WTC11 (cell line): ENCODE results near the gene PPFIBP1. TPM values are rescaled to one million over a fixed set of nuclear protein-coding genes. Genes with fewer than 3 reads are reported as not detected.

Experiments used
- ATAC-seq: fragments of 200-7000 bp; cut with Tn5 transposase; 2 replicates; pipeline ENCODE4 v1.10.0; 2021; ENCODE audit warnings: mild to moderate bottlenecking, moderate library complexity
- CTCF ChIA-PET: fragments of 300-600 bp; sonication (Branson Sonifier 250); formaldehyde crosslinking; loops from one replicate; lab custom pipeline; 2021; ENCODE audit warnings: antibody characterized with exemption; lab: Charles Lee
- POLR2A ChIA-PET: fragments of 350-600 bp; sonication (Branson Sonifier 250); formaldehyde crosslinking; loops from one replicate; lab custom pipeline; 2021; ENCODE audit warnings: antibody characterized with exemption; lab: Charles Lee
- DNase-seq: peaks from one replicate; pipeline ENCODE4 v3.0.0; 2021; ENCODE audit warnings: low spot score
- H3K27ac Mint-ChIP-seq: 2 replicates; pipeline ENCODE4 v1.8.0; 2021; ENCODE audit warnings: mixed read lengths
- H3K27me3 Mint-ChIP-seq: 2 replicates; pipeline ENCODE4 v1.8.0; 2021; ENCODE audit warnings: low read depth, mild to moderate bottlenecking, moderate library complexity, mixed read lengths
- H3K36me3 Mint-ChIP-seq: 2 replicates; pipeline ENCODE4 v1.8.0; 2021; ENCODE audit warnings: mixed read lengths
- H3K4me1 Mint-ChIP-seq: 2 replicates; pipeline ENCODE4 v1.8.0; 2022; ENCODE audit warnings: mixed read lengths
- H3K4me3 Mint-ChIP-seq: 2 replicates; pipeline ENCODE4 v1.8.0; 2021; ENCODE audit warnings: mild to moderate bottlenecking, moderate library complexity, mixed read lengths
- H3K9me3 Mint-ChIP-seq: 2 replicates; pipeline ENCODE4 v1.8.0; 2021; ENCODE audit warnings: mixed read lengths
- AFF4 ChIP-seq: sonication (generic); formaldehyde crosslinking; IDR thresholded peaks from 2 replicates; pipeline ENCODE4 v1.8.1; 2023; ENCODE audit warnings: mild to moderate bottlenecking, missing genetic modification reagents, borderline replicate concordance
- AR ChIP-seq: fragments of 250-450 bp; sonication (Bioruptor Pico); IDR thresholded peaks from 2 replicates; pipeline ENCODE4 v1.9.0; 2021; ENCODE audit warnings: mild to moderate bottlenecking
- CBFB ChIP-seq: sonication (generic); formaldehyde crosslinking; IDR thresholded peaks from 2 replicates; pipeline ENCODE4 v1.8.1; 2022; ENCODE audit warnings: mild to moderate bottlenecking, low read depth, missing genetic modification reagents
- EMX1 ChIP-seq: fragments of 250-450 bp; sonication (Bioruptor Pico); IDR thresholded peaks from 2 replicates; pipeline ENCODE4 v1.8.0; 2021; ENCODE audit warnings: mild to moderate bottlenecking
- GTF2I ChIP-seq: fragments of 250-450 bp; sonication (Bioruptor Pico); conservative IDR thresholded peaks from 2 replicates; pipeline ENCODE4 v1.4.0; 2021; ENCODE audit warnings: mild to moderate bottlenecking
- JUN ChIP-seq: sonication (generic); formaldehyde crosslinking; IDR thresholded peaks from 2 replicates; pipeline ENCODE4 v1.8.0; 2023; ENCODE audit warnings: mild to moderate bottlenecking, missing genetic modification reagents
- KAT7 ChIP-seq: sonication (generic); formaldehyde crosslinking; IDR thresholded peaks from 2 replicates; pipeline ENCODE4 v1.8.1; 2023; ENCODE audit warnings: missing genetic modification reagents, mild to moderate bottlenecking, borderline replicate concordance
- NR2C2 ChIP-seq: sonication (generic); formaldehyde crosslinking; IDR thresholded peaks from 2 replicates; pipeline ENCODE4 v1.8.0; 2022; ENCODE audit warnings: mild to moderate bottlenecking, missing genetic modification reagents
- PRDM15 ChIP-seq: sonication (generic); formaldehyde crosslinking; IDR thresholded peaks from 2 replicates; pipeline ENCODE4 v1.8.0; 2022; ENCODE audit warnings: missing genetic modification reagents
- RELA ChIP-seq: sonication (generic); formaldehyde crosslinking; IDR thresholded peaks from 2 replicates; pipeline ENCODE4 v1.8.1; 2022; ENCODE audit warnings: missing genetic modification reagents, mild to moderate bottlenecking, borderline replicate concordance
- RORB ChIP-seq: fragments of 250-450 bp; sonication (Bioruptor Pico); IDR thresholded peaks from 2 replicates; pipeline ENCODE4 v1.9.0; 2021; ENCODE audit warnings: mild to moderate bottlenecking
- TP53 ChIP-seq: sonication (generic); formaldehyde crosslinking; IDR thresholded peaks from 2 replicates; pipeline ENCODE4 v1.8.1; 2023; ENCODE audit warnings: mild to moderate bottlenecking, missing genetic modification reagents
- ZNF121 ChIP-seq: sonication (generic); formaldehyde crosslinking; IDR thresholded peaks from 2 replicates; pipeline ENCODE4 v1.8.0; 2023; ENCODE audit warnings: missing genetic modification reagents
- ZNF219 ChIP-seq: sonication (generic); formaldehyde crosslinking; IDR thresholded peaks from 2 replicates; pipeline ENCODE4 v1.8.0; 2023; ENCODE audit warnings: missing genetic modification reagents, mild to moderate bottlenecking, borderline replicate concordance
- ZNF396 ChIP-seq: fragments of 250-450 bp; sonication (Bioruptor Pico); IDR thresholded peaks from 2 replicates; pipeline ENCODE4 v1.8.0; 2021; ENCODE audit warnings: mild to moderate bottlenecking, moderate library complexity, borderline replicate concordance
- ZNF416 ChIP-seq: fragments of 250-450 bp; sonication (Bioruptor Pico); IDR thresholded peaks from 2 replicates; pipeline ENCODE4 v1.9.0; 2021; ENCODE audit warnings: mild to moderate bottlenecking, inconsistent platforms
- ZNF671 ChIP-seq: fragments of 250-450 bp; sonication (Bioruptor Pico); IDR thresholded peaks from 2 replicates; pipeline ENCODE4 v1.8.0; 2021; ENCODE audit warnings: mild to moderate bottlenecking
- total RNA-seq: library from RNA; stranded (reverse); gene quantifications from 3 replicates; pipeline ENCODE4 v1.2.3, GENCODE V29; 2021

Gene PPFIBP1
- total RNA-seq, 1 experiment from 2014 or later: 27.7 TPM

DNA sequence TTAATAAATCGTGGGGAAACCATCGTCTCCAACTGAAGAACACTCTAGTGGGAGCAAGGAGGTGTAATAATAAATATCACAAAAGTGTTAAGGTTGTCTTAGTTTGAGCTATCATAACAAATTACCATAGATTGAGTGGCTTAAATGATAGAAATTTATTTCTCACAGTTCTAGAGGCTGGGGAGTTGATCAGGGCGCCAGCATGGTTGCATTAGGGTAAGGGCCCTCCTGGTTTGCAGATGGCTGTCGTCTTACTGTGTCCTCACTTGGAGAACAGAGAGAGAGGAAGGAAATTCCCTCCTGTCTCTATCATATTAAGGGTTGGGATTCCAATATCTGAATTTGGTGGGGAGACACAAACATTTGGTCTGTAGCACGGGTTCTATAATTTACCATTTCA lies 219.6 kb downstream of the PPFIBP1 start:
- no peak for ATAC-seq
- H3K27me3 Mint-ChIP-seq: no peaks in the 10 kb centered on the region
- no peak for DNase-seq
- no peak for TF ChIP-seq ZNF416 (CRISPR knock-in tag)
- no peak for TF ChIP-seq CBFB
- TF ChIP-seq NR2C2 (CRISPR knock-in tag): no peak
- TF ChIP-seq PRDM15: no peak
- no peak for TF ChIP-seq AR
- no peak for TF ChIP-seq ZNF396
- TF ChIP-seq ZNF121 (CRISPR knock-in tag): no peak
- TF ChIP-seq AFF4 (CRISPR knock-in tag): no peak
- TF ChIP-seq ZNF671: no peak
- TF ChIP-seq ZNF219 (CRISPR knock-in tag): no peak
- TF ChIP-seq JUN: no peak
- TF ChIP-seq GTF2I (CRISPR knock-in tag): no peak
- no peak for TF ChIP-seq KAT7 (CRISPR knock-in tag)
- no peak for TF ChIP-seq TP53
- no peak for TF ChIP-seq RORB
- no peak for TF ChIP-seq EMX1 (CRISPR knock-in tag)
- TF ChIP-seq RELA (CRISPR knock-in tag): no peak
- TF ChIP-seq, all 79 proteins: peak for 0
- CTCF ChIA-PET: no interaction called here
- no peak overlapping the region for H3K4me3 Mint-ChIP-seq
- H3K9me3 Mint-ChIP-seq: no peaks in the 10 kb centered on the region
- no peak overlapping the region for H3K27ac Mint-ChIP-seq
- POLR2A ChIA-PET: no interaction called here
- H3K36me3 Mint-ChIP-seq: peaks cover 33% of the 10 kb centered on the region
- no peaks in the 10 kb centered on the region for H3K4me1 Mint-ChIP-seq

Other genes with a start within 250 kb of the PPFIBP1 start
- 11.1 to 16.2 TPM (median 13.6 TPM) in 3 replicates for gene BMAL2, start 191.4 kb upstream of the PPFIBP1 start, total RNA-seq
- 0.32 to 0.71 TPM (median 0.52 TPM) in 3 replicates for gene SMCO2, start 77.5 kb upstream of the PPFIBP1 start, total RNA-seq
- gene REP15, start 172.2 kb downstream of the PPFIBP1 start, total RNA-seq: 0.26 TPM in 1 of 3 replicates, not detected in the others
- 42.7 to 43.5 TPM (median 43.0 TPM) in 3 replicates for gene MRPS35, start 186.6 kb downstream of the PPFIBP1 start, total RNA-seq